HG02588 (cell line): ENCODE measurements around the gene COPG1.
A peak's percentile ranks its signal among the peaks of the same experiment; 100 is the strongest.

Experiments
- ATAC-seq: cut with Tn5 transposase; IDR thresholded peaks from one replicate; pipeline ENCODE4 v1.9.1; 2021; ENCODE audit warnings: mild to moderate bottlenecking, moderate library complexity; ENCODE audit not compliant: unreplicated experiment

COPG1 gene

GRCh38 chr3:129278439-129278965, 29.1 kb downstream of the COPG1 start, which contains the start of gene HMCES:
Gene HMCES (plus strand): TSS chr3:129278870. CDS start chr3:129279733, 863 bp downstream.
- peak; percentile 49 for ATAC-seq

- ATAC-seq: peak; percentile 5
Measured at GRCh38 chr3:129278966-129279906, 29.8 kb downstream of the COPG1 start.

GRCh38 chr3:129280183-129280582, 30.8 kb downstream of the COPG1 start:
- ATAC-seq: no peak

GRCh38 chr3:129281726-129282125, 32.3 kb downstream of the COPG1 start:
- no peak for ATAC-seq

- peak; percentile 59 for ATAC-seq
Measured at GRCh38 chr3:129282727-129283327, 33.4 kb downstream of the COPG1 start.

- ATAC-seq: no peak
Measured at GRCh38 chr3:129286081-129286480, 36.7 kb downstream of the COPG1 start.

- ATAC-seq: no peak
Measured at GRCh38 chr3:129288446-129288845, 39.0 kb downstream of the COPG1 start.

GRCh38 chr3:129289201-129289921, 40.0 kb downstream of the COPG1 start:
- ATAC-seq: no peak

GRCh38 chr3:129291236-129291886, 42.0 kb downstream of the COPG1 start:
- no peak for ATAC-seq

- ATAC-seq: no peak
Measured at GRCh38 chr3:129295286-129295685, 45.9 kb downstream of the COPG1 start.

GRCh38 chr3:129304146-129304961, 54.9 kb downstream of the COPG1 start:
- ATAC-seq: no peak

- no peak for ATAC-seq
Measured at GRCh38 chr3:129304962-129305222, 55.5 kb downstream of the COPG1 start.

- ATAC-seq: peak; percentile 39
Measured at GRCh38 chr3:129305592-129306091, 56.2 kb downstream of the COPG1 start.

- ATAC-seq: no peak
Measured at GRCh38 chr3:129308636-129309035, 59.2 kb downstream of the COPG1 start.

- no peak for ATAC-seq
Measured at GRCh38 chr3:129310111-129311011, 61.0 kb downstream of the COPG1 start.

- no peak for ATAC-seq
Measured at GRCh38 chr3:129311054-129311902, 61.9 kb downstream of the COPG1 start.

- no peak for ATAC-seq
Measured at GRCh38 chr3:129312021-129312639, 62.7 kb downstream of the COPG1 start.
